HG03521 (cell line): ENCODE data around the gene MYT1.
"Not testable (repeated sequence)": the region's sequence is repeated elsewhere in the genome, so short reads cannot be mapped to it uniquely, and the experiment has no call there.

ENCODE experiments used
- ATAC-seq: cut with Tn5 transposase; IDR thresholded peaks from one replicate; pipeline ENCODE4 v1.9.1; 2021; ENCODE audit warnings: mild to moderate bottlenecking, moderate library complexity; ENCODE audit not compliant: unreplicated experiment

The MYT1 gene

DNA sequence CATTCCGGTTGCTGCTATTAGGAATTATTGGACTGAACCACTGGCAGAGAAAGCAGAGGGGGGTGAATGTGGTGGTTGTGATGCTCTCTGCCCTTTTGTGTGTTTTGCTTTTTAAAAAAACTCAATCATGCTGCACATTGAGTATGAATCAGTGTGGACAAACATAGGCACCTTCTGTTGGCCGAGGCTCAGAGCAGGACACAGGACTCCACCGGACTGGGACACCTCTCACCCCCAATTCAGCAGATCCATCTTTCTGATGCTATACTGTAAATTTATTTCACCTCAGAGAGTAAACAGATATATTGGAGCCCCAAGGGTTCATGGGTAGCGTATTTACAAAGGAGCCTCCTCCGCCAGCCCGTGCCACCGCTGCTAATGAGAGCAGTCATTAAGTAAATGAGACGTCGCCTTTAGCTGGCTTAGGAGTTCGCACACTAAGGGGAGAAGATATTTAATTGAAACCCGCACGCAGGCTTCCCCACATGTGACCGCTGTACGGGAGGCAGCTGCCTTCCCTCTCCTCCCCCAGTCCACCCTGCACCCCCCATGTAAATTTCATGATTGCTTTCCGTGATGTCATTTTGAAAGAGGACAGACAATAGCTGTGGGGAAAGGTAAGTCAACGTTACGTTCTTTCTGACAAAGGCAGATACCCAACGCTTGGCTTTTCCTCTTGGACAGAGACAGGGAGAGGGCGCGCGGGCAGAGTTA is at the start of gene MYT1:
Gene MYT1 (plus strand): TSS at position 330 of the 714 bp plus-strand sequence. CDS start 34,410 bp downstream, outside the sequence.
- ATAC-seq = no peak

- no peak for ATAC-seq
These were observed 48.9 kb upstream of the MYT1 start for GRCh38 chr20:64115171-64115911.

- no peak for ATAC-seq
These were observed 48.2 kb upstream of the MYT1 start for GRCh38 chr20:64116016-64116415.

GRCh38 chr20:64116541-64117431 is 47.5 kb upstream of the MYT1 start:
- ATAC-seq = no peak

DNA sequence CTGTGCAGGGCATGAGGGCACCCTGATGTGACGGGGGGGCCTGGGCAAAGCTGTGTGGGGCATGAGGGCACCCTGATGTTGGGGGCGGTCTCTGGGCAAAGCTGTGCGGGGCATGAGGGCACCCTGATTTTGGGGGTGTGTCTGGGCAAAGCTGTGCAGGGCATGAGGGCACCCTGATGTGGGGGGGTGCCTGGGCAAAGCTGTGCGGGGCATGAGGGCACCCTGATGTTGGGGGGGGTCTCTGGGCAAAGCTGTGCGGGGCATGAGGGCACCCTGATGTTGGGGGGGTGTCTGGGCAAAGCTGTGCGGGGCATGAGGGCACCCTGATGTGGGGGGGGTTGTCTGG is 46.8 kb upstream of the MYT1 start:
- not testable (repeated sequence) for ATAC-seq

GRCh38 chr20:64119301-64119680 is 45.0 kb upstream of the MYT1 start:
- no peak for ATAC-seq

GRCh38 chr20:64119681-64120341 is 44.4 kb upstream of the MYT1 start:
- ATAC-seq = no peak

DNA sequence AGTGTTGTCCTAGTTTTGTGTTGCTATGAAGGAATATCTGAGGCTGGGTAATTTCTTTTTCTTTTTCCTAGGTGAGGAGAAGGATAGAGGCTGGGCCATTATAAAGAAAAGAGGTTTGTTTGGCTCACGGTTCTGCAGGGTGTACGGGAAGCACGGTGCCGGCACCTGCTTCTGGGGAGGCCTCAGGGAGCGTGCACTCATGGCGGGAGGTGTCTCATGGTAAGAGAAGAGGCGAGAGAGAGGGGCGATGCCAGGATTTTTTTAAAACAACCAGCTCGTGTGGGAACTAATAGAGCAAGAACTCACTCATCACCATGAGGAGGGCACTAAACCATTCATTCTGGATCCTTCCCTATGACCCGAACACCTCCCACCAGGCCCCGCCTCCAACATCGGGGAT is 42.7 kb upstream of the MYT1 start:
- ATAC-seq = no peak

GRCh38 chr20:64122927-64123326 is 41.3 kb upstream of the MYT1 start:
- not testable (repeated sequence) for ATAC-seq

DNA sequence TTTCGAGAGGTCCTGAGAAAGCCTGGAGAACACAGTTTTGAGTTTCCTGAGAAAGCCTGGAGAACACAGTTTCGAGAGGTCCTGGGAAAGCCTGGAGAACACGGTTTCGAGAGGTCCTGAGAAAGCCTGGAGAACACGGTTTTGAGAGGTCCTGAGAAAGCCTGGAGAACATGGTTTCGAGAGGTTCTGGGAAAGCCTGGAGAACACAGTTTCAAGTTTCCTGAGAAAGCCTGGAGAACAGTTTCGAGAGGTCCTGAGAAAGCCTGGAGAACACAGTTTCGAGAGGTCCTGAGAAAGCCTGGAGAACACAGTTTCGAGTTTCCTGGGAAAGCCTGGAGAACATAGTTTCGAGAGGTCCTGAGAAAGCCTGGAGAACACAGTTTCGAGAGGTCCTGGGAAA is 40.7 kb upstream of the MYT1 start:
- ATAC-seq = not testable (repeated sequence)

- no peak for ATAC-seq
These were observed 35.0 kb upstream of the MYT1 start for GRCh38 chr20:64129146-64129782.

- no peak for ATAC-seq
These were observed 34.0 kb upstream of the MYT1 start for GRCh38 chr20:64130271-64130670.

- ATAC-seq = no peak
These were observed 33.4 kb upstream of the MYT1 start for GRCh38 chr20:64130876-64131275.

GRCh38 chr20:64131406-64131805 is 32.8 kb upstream of the MYT1 start:
- no peak for ATAC-seq

DNA sequence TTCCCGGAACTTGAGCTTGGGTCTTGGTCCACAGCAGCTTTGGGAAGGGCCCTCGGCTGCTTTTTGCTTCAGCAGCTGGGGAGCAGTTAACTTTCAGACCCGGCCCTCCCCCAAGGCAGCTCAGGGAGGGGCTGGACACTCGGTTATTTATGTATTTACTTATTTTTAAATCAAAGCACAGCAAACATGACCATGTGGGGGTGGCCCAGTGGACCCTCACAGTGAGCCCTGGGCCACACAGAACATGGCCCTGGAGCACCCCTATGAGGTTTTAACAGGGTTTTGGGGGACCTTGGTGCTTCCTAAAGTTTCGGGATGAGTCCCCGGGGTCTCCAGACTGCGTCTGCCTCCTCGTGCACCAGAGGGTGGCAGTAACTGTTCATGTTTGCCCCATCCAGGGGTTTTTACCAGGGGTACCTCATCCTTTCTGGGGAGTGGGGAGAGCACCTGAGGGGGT is 30.3 kb upstream of the MYT1 start:
- no peak for ATAC-seq

DNA sequence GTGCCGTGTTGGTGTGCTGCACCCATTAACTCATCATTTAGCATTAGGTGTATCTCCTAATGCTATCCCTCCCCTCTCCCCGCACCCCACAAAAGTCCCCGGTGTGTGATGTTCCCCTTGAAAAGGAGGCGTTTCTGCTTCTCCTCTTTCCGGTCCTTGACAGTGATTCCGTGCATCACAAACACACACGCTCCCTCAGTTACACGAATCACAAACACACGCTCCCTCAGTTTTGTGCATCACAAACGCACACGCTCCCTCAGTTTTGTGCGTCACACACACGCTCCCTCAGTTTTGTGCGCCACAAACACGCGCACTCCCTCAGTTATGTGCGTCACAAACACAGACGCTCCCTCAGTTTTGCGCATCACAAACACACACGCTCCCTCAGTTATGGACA is 29.5 kb upstream of the MYT1 start:
- ATAC-seq = not testable (repeated sequence)

- no peak for ATAC-seq
These were observed 28.1 kb upstream of the MYT1 start for GRCh38 chr20:64136004-64136710.

- ATAC-seq = no peak
These were observed 26.6 kb upstream of the MYT1 start for GRCh38 chr20:64137598-64138031.

DNA sequence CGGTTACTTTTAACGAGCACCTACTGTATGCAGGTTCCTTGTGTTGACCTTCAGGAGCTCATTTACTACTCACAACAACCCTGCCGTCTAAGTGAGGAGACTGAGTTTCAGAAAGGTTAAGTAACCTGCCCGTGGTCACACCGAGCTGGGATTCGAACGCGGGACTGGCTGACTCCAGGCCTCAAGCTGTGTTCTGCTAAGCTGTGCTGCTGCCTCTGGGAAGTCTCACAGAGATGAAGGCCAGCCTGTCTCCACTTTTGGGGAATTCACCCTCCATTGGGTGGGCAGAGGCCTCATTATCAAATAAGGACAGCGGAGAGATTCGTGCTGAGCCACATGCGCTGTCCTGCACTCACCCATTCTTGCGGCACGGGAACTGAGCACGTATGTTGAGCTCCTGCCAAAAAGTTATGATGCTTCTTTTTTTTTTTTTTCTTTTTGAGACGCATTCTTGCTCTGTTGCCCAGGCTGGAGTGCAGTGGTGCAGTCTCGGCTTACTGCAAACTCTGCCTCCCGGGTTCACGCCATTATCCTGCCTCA is 25.9 kb upstream of the MYT1 start:
- no peak for ATAC-seq
